ENCODE data around the gene TUBB2A. TPM values are rescaled to one million over a fixed set of nuclear protein-coding genes. Genes with fewer than 3 reads are reported as not detected.
"Not testable (repeated sequence)": the region's sequence is repeated elsewhere in the genome, so short reads cannot be mapped to it uniquely, and the experiment has no call there.

Gene TUBB2A
- total and polyA plus RNA-seq, 2 of the 4 experiments (the other 2 are of a cell fraction) = 164 to 264 TPM

- H2BK15ac ChIP-seq (ENCODE audit: low read depth, low read length); H2BK120ac ChIP-seq (ENCODE audit: low read depth, low read length); H3K4me1 ChIP-seq (ENCODE audit: control insufficient read depth, insufficient read depth, low read length); intact Hi-C loops (cut with micrococcal nuclease); H2AFZ ChIP-seq (replicated peaks; ENCODE audit: low read length, poor library complexity); H3K14ac ChIP-seq (replicated peaks; ENCODE audit: low read depth, low read length); H3K9me3 ChIP-seq (ENCODE audit: control insufficient read depth, insufficient read depth, low read length); ATAC-seq (ENCODE audit: low read depth); H3K36me3 ChIP-seq (ENCODE audit: control insufficient read depth, insufficient read depth, low read length); H3K56ac ChIP-seq (ENCODE audit: extremely low read depth, insufficient read depth, low read length); H3K4ac ChIP-seq (ENCODE audit: low read depth, low read length); H3K4me3 ChIP-seq (ENCODE audit: insufficient read depth, low read depth, low read length); H3K9me1 ChIP-seq (ENCODE audit: insufficient read depth, low read length); H3K23ac ChIP-seq (ENCODE audit: low read depth, low read length); H2BK5ac ChIP-seq (ENCODE audit: low read depth, low read length, poor library complexity, severe bottlenecking); H4K20me1 ChIP-seq (ENCODE audit: insufficient read depth, low read length); dilution Hi-C loops (cut with HindIII; ENCODE audit: low sequenced_read_pairs, unreplicated experiment); H2BK20ac ChIP-seq (ENCODE audit: low read depth, low read length); H3K27ac ChIP-seq (ENCODE audit: insufficient read depth, low read length); H3K4me2 ChIP-seq (ENCODE audit: low read depth, low read length); H3K79me1 ChIP-seq (ENCODE audit: low read depth in 1 of 2, low read length in 2 of 2); H3K27me3 ChIP-seq (ENCODE audit: control insufficient read depth, insufficient read depth, low read length); H3K18ac ChIP-seq (ENCODE audit: low read depth, low read length); H4K91ac ChIP-seq (ENCODE audit: insufficient read depth, low read depth, low read length); POLR2A ChIA-PET (ENCODE audit: unreplicated experiment); BruUV-seq (replicated peaks); in situ Hi-C loops (cut with MboI; ENCODE audit: low sequenced_read_pairs); H3K9ac ChIP-seq (ENCODE audit: low read depth, low read length); H4K5ac ChIP-seq (ENCODE audit: low read depth, low read length); H2AK9ac ChIP-seq (replicated peaks; ENCODE audit: low read depth, low read length, poor library complexity); H2AK5ac ChIP-seq (ENCODE audit: low read depth, low read length): not testable (repeated sequence)
- peak; percentile 85 for DNase-seq
- CTCF ChIA-PET = interaction anchor here (0.6 kb wide), 1 partner anchor 36 kb away, joined by 3 read pairs; no protein-coding TSS in a partner anchor
- H4K8ac ChIP-seq (ENCODE audit: low read depth in 2 of 2, low read length in 2 of 2) = 0 out of 4 replicates have a peak overlapping the region, but pooled peaks of 1 of the 2 experiments have one; percentile 40
- 82% methylated on average over 10 of the region's 17 CpGs; no CpG with 5 or more reads in 1 of the 2 experiments for WGBS, 2 experiments (ENCODE audit: extremely low coverage in 2 of 2, insufficient read length in 1 of 2)
Observed at GRCh38 chr6:3171313-3172175, 14.2 kb upstream of the TUBB2A start.

GRCh38 chr6:3170676-3171075 is 13.3 kb upstream of the TUBB2A start:
- dilution Hi-C loops (cut with HindIII; ENCODE audit: low sequenced_read_pairs, unreplicated experiment) = not testable (repeated sequence)

More at GRCh38 chr6:3170676-3171075, 13.3 kb upstream of the TUBB2A start:
- H2AK9ac ChIP-seq (replicated peaks; ENCODE audit: low read depth, low read length, poor library complexity); in situ Hi-C loops (cut with MboI; ENCODE audit: low sequenced_read_pairs); H4K20me1 ChIP-seq (ENCODE audit: insufficient read depth, low read length); H3K27me3 ChIP-seq (ENCODE audit: control insufficient read depth, insufficient read depth, low read length); H3K9me3 ChIP-seq (ENCODE audit: control insufficient read depth, insufficient read depth, low read length); H3K9me1 ChIP-seq (ENCODE audit: insufficient read depth, low read length); POLR2A ChIA-PET (ENCODE audit: unreplicated experiment); H4K5ac ChIP-seq (ENCODE audit: low read depth, low read length); H2BK20ac ChIP-seq (ENCODE audit: low read depth, low read length); H3K36me3 ChIP-seq (ENCODE audit: control insufficient read depth, insufficient read depth, low read length); H2BK15ac ChIP-seq (ENCODE audit: low read depth, low read length); H4K91ac ChIP-seq (ENCODE audit: insufficient read depth, low read depth, low read length); H3K18ac ChIP-seq (ENCODE audit: low read depth, low read length); BruUV-seq (replicated peaks); H2AFZ ChIP-seq (replicated peaks; ENCODE audit: low read length, poor library complexity); CTCF ChIA-PET; H3K23ac ChIP-seq (ENCODE audit: low read depth, low read length); H3K4me1 ChIP-seq (ENCODE audit: control insufficient read depth, insufficient read depth, low read length); H2AK5ac ChIP-seq (ENCODE audit: low read depth, low read length); H4K8ac ChIP-seq (ENCODE audit: low read depth in 2 of 2, low read length in 2 of 2); intact Hi-C loops (cut with micrococcal nuclease); H3K4ac ChIP-seq (ENCODE audit: low read depth, low read length); H3K27ac ChIP-seq (ENCODE audit: insufficient read depth, low read length); H3K4me2 ChIP-seq (ENCODE audit: low read depth, low read length); H3K14ac ChIP-seq (replicated peaks; ENCODE audit: low read depth, low read length); DNase-seq; H3K56ac ChIP-seq (ENCODE audit: extremely low read depth, insufficient read depth, low read length); H2BK120ac ChIP-seq (ENCODE audit: low read depth, low read length); H2BK5ac ChIP-seq (ENCODE audit: low read depth, low read length, poor library complexity, severe bottlenecking); H3K79me1 ChIP-seq (ENCODE audit: low read depth in 1 of 2, low read length in 2 of 2); ATAC-seq (ENCODE audit: low read depth); H3K9ac ChIP-seq (ENCODE audit: low read depth, low read length); H3K4me3 ChIP-seq (ENCODE audit: insufficient read depth, low read depth, low read length): not testable (repeated sequence)
- 70% methylated on average over 6 of the region's 24 CpGs; no CpG with 5 or more reads in 1 of the 2 experiments for WGBS, 2 experiments (ENCODE audit: extremely low coverage in 2 of 2, insufficient read length in 1 of 2)

Data from IMR-90 (cell line).